Measurements from ENCODE around the gene GJD3.

GRCh38 chr17:40366076-40366860 is 1.7 kb upstream of the GJD3 start:
- TF ChIP-seq CTCF (conservative IDR thresholded peaks at IDR 0.05): no peak
- TF ChIP-seq ZFX (IDR thresholded peaks at IDR 0.05): no peak
